Measurements from ENCODE around the gene YPEL4.

The YPEL4 gene

GRCh38 chr11:57643802-57644201 is 5.9 kb downstream of the YPEL4 start:
- no peaks in the 10 kb centered on the region for H3K9me3 Mint-ChIP-seq
- H3K4me1 Mint-ChIP-seq = peaks cover 29% of the 10 kb centered on the region
- no peak overlapping the region for H3K4me3 Mint-ChIP-seq
- H3K27ac Mint-ChIP-seq = no peak overlapping the region
- peaks cover 22% of the 10 kb centered on the region for H3K27me3 Mint-ChIP-seq
- no peaks in the 10 kb centered on the region for H3K36me3 Mint-ChIP-seq

GRCh38 chr11:57641011-57641807 is 8.5 kb downstream of the YPEL4 start:
- Mint-ChIP-seq H3K4me3 (no peak overlapping the region), H3K9me3 (no peaks in the 10 kb centered on the region), H3K27me3 (peaks cover 10% of the 10 kb centered on the region), H3K27ac (no peak overlapping the region), H3K36me3 (no peaks in the 10 kb centered on the region), H3K4me1 (peaks cover 17% of the 10 kb centered on the region)

GRCh38 chr11:57640068-57640800 is 9.5 kb downstream of the YPEL4 start:
- Mint-ChIP-seq H3K27me3 (peaks cover 5% of the 10 kb centered on the region), H3K27ac (no peak overlapping the region), H3K4me1 (peaks cover 17% of the 10 kb centered on the region), H3K9me3 (no peaks in the 10 kb centered on the region), H3K36me3 (no peaks in the 10 kb centered on the region), H3K4me3 (peak overlapping the region; percentile 89)

GRCh38 chr11:57639321-57640067 is 10.2 kb downstream of the YPEL4 start:
- no peak overlapping the region for H3K27ac Mint-ChIP-seq
- peaks cover 17% of the 10 kb centered on the region for H3K4me1 Mint-ChIP-seq

GRCh38 chr11:57638811-57639320 is 10.8 kb downstream of the YPEL4 start:
- Mint-ChIP-seq H3K4me1 (peaks cover 17% of the 10 kb centered on the region), H3K27me3 (peaks cover 10% of the 10 kb centered on the region), H3K9me3 (no peaks in the 10 kb centered on the region), H3K27ac (no peak overlapping the region), H3K36me3 (no peaks in the 10 kb centered on the region), H3K4me3 (peak overlapping the region; percentile 89)

More at GRCh38 chr11:57639321-57640067, 10.2 kb downstream of the YPEL4 start:
- H3K9me3 Mint-ChIP-seq = no peaks in the 10 kb centered on the region
- peaks cover 6% of the 10 kb centered on the region for H3K27me3 Mint-ChIP-seq
- no peaks in the 10 kb centered on the region for H3K36me3 Mint-ChIP-seq
- peak overlapping the region; percentile 89 for H3K4me3 Mint-ChIP-seq

GRCh38 chr11:57638005-57638781 is 11.5 kb downstream of the YPEL4 start:
- Mint-ChIP-seq H3K36me3 (no peaks in the 10 kb centered on the region), H3K27ac (peak overlapping the region; percentile 65), H3K27me3 (peaks cover 8% of the 10 kb centered on the region), H3K4me3 (peak overlapping the region; percentile 89), H3K4me1 (peaks cover 17% of the 10 kb centered on the region), H3K9me3 (no peaks in the 10 kb centered on the region)

GRCh38 chr11:57637626-57638004 is 12.1 kb downstream of the YPEL4 start:
- Mint-ChIP-seq H3K36me3 (no peaks in the 10 kb centered on the region), H3K4me1 (peaks cover 17% of the 10 kb centered on the region), H3K27me3 (peaks cover 7% of the 10 kb centered on the region), H3K27ac (no peak overlapping the region), H3K4me3 (peak overlapping the region; percentile 89), H3K9me3 (no peaks in the 10 kb centered on the region)

- H3K4me1 Mint-ChIP-seq = peaks cover 17% of the 10 kb centered on the region
- no peaks in the 10 kb centered on the region for H3K36me3 Mint-ChIP-seq
- no peak overlapping the region for H3K4me3 Mint-ChIP-seq
- H3K27me3 Mint-ChIP-seq = peaks cover 7% of the 10 kb centered on the region
- no peaks in the 10 kb centered on the region for H3K9me3 Mint-ChIP-seq
- no peak overlapping the region for H3K27ac Mint-ChIP-seq
Measured at GRCh38 chr11:57635246-57635645, 14.5 kb downstream of the YPEL4 start.

GRCh38 chr11:57634311-57634710 is 15.4 kb downstream of the YPEL4 start:
- Mint-ChIP-seq H3K4me1 (peaks cover 12% of the 10 kb centered on the region), H3K4me3 (no peak overlapping the region), H3K27ac (no peak overlapping the region), H3K9me3 (no peaks in the 10 kb centered on the region), H3K36me3 (no peaks in the 10 kb centered on the region), H3K27me3 (peaks cover 7% of the 10 kb centered on the region)

GRCh38 chr11:57633394-57634070 is 16.2 kb downstream of the YPEL4 start:
- H3K4me3 Mint-ChIP-seq = no peak overlapping the region
- H3K36me3 Mint-ChIP-seq = no peaks in the 10 kb centered on the region
- peaks cover 6% of the 10 kb centered on the region for H3K4me1 Mint-ChIP-seq
- no peak overlapping the region for H3K27ac Mint-ChIP-seq
- H3K27me3 Mint-ChIP-seq = peaks cover 7% of the 10 kb centered on the region
- no peaks in the 10 kb centered on the region for H3K9me3 Mint-ChIP-seq

GRCh38 chr11:57632116-57632515 is 17.6 kb downstream of the YPEL4 start:
- no peak overlapping the region for H3K4me3 Mint-ChIP-seq
- no peaks in the 10 kb centered on the region for H3K36me3 Mint-ChIP-seq
- H3K9me3 Mint-ChIP-seq = no peaks in the 10 kb centered on the region
- no peaks in the 10 kb centered on the region for H3K4me1 Mint-ChIP-seq
- H3K27me3 Mint-ChIP-seq = peaks cover 7% of the 10 kb centered on the region
- H3K27ac Mint-ChIP-seq = no peak overlapping the region

GRCh38 chr11:57630171-57630570 is 19.5 kb downstream of the YPEL4 start:
- Mint-ChIP-seq H3K27me3 (peaks cover 5% of the 10 kb centered on the region), H3K9me3 (no peaks in the 10 kb centered on the region), H3K4me3 (no peak overlapping the region), H3K4me1 (no peaks in the 10 kb centered on the region), H3K27ac (no peak overlapping the region), H3K36me3 (no peaks in the 10 kb centered on the region)

- Mint-ChIP-seq H3K36me3 (peaks cover 2% of the 10 kb centered on the region), H3K9me3 (no peaks in the 10 kb centered on the region), H3K27ac (no peak overlapping the region), H3K4me1 (no peaks in the 10 kb centered on the region), H3K27me3 (no peaks in the 10 kb centered on the region), H3K4me3 (no peak overlapping the region)
Measured at GRCh38 chr11:57626895-57627294, 22.8 kb downstream of the YPEL4 start.

GRCh38 chr11:57624864-57625263 is 24.8 kb downstream of the YPEL4 start:
- Mint-ChIP-seq H3K4me3 (no peak overlapping the region), H3K9me3 (no peaks in the 10 kb centered on the region), H3K27me3 (peaks cover 1% of the 10 kb centered on the region), H3K27ac (no peak overlapping the region), H3K36me3 (peaks cover 3% of the 10 kb centered on the region), H3K4me1 (no peaks in the 10 kb centered on the region)
